ENCODE measurements around the gene KCNG1.

- TF ChIP-seq CTCF (IDR thresholded peaks at IDR 0.05; ENCODE audit: poor library complexity) (no peak), EZH2phosphoT487 (IDR thresholded peaks at IDR 0.05; ENCODE audit: low read depth, severe bottlenecking, unreplicated experiment) (no peak)
Measured at GRCh38 chr20:51010043-51010365, 12.9 kb downstream of the KCNG1 start.

All from hepatocyte (in vitro differentiated cells).